OCI-LY7 (cell line): ENCODE data around the gene FMO2. TPM values are rescaled to one million over a fixed set of nuclear protein-coding genes. Genes with fewer than 3 reads are reported as not detected.

ENCODE experiments used
- BruUV-seq: library from RNA; stranded (reverse); fragments of 400-500 nt; replicated peaks from 2 replicates; lab custom pipeline; 2021; lab: Mats Ljungman, UMichigan
- CTCF ChIA-PET: fragments of 300-600 bp; sonication (Branson Sonifier 250); formaldehyde crosslinking; loops from one replicate; lab custom pipeline; 2022; ENCODE audit warnings: antibody characterized with exemption; ENCODE audit not compliant: unreplicated experiment; lab: Charles Lee
- POLR2A ChIA-PET: fragments of 300-600 bp; sonication (Branson Sonifier 250); formaldehyde crosslinking; loops from one replicate; lab custom pipeline; 2022; ENCODE audit warnings: antibody characterized with exemption; lab: Charles Lee
- DNase-seq: peaks from one replicate; pipeline ENCODE4 v3.0.0-alpha.2; 2015; ENCODE audit warnings: low spot score
- H2AFZ ChIP-seq: fragments of 200-600 bp; sonication (generic), shearing (Covaris generic); 2 replicates; pipeline ENCODE4 v1.6.1; 2014; ENCODE audit warnings: mild to moderate bottlenecking, antibody characterized with exemption, low read length, moderate library complexity
- H3K27ac ChIP-seq: fragments of 200-600 bp; sonication (generic); 2 replicates; pipeline ENCODE4 v1.5.1; 2014; ENCODE audit warnings: mixed run types, low read depth, mild to moderate bottlenecking, moderate library complexity, low read length, inconsistent platforms; ENCODE audit not compliant: poor library complexity, severe bottlenecking
- H3K36me3 ChIP-seq: fragments of 200-600 bp; sonication (generic); 2 replicates; pipeline ENCODE4 v1.6.1; 2014; ENCODE audit warnings: mild to moderate bottlenecking, antibody characterized with exemption, low read length, moderate library complexity, mixed read lengths; ENCODE audit not compliant: insufficient read depth
- H3K4me1 ChIP-seq: fragments of 200-600 bp; sonication (generic); 2 replicates; pipeline ENCODE4 v1.5.1; 2014; ENCODE audit warnings: mild to moderate bottlenecking, low read length; ENCODE audit not compliant: insufficient read depth, poor library complexity, severe bottlenecking
- H3K4me2 ChIP-seq: fragments of 200-600 bp; sonication (generic); 2 replicates; pipeline ENCODE4 v1.6.1; 2014; ENCODE audit warnings: mild to moderate bottlenecking, low read length
- H3K4me3 ChIP-seq: fragments of 200-600 bp; sonication (generic); 2 replicates; pipeline ENCODE4 v1.5.1; 2014; ENCODE audit warnings: mild to moderate bottlenecking, low read depth, low read length; ENCODE audit not compliant: poor library complexity, severe bottlenecking
- H3K79me2 ChIP-seq: fragments of 200-600 bp; sonication (generic); 2 replicates; pipeline ENCODE4 v1.6.1; 2016; ENCODE audit warnings: low read depth, mild to moderate bottlenecking, low read length, moderate library complexity, mixed read lengths; ENCODE audit not compliant: insufficient read depth
- H3K9me2 ChIP-seq: fragments of 200-600 bp; sonication (generic); 2 replicates; pipeline ENCODE4 v1.6.1; 2016; ENCODE audit warnings: mild to moderate bottlenecking, low read length, mixed read lengths; ENCODE audit not compliant: insufficient read depth
- H3K9me3 ChIP-seq: fragments of 200-600 bp; sonication (generic); 2 replicates; pipeline ENCODE4 v1.6.1; 2014; ENCODE audit warnings: mild to moderate bottlenecking, mixed run types, low read length, mixed read lengths
- H4K20me1 ChIP-seq: fragments of 200-600 bp; sonication (generic); 2 replicates; pipeline ENCODE4 v1.6.1; 2014; ENCODE audit warnings: mild to moderate bottlenecking, antibody characterized with exemption, low read length, moderate library complexity, mixed read lengths; ENCODE audit not compliant: insufficient read depth
- EZH2phosphoT487 ChIP-seq: fragments of 200-600 bp; sonication (generic); IDR thresholded peaks from 2 replicates; pipeline ENCODE4 v1.6.1; 2018; ENCODE audit warnings: low read depth, borderline replicate concordance, mild to moderate bottlenecking, mixed run types, antibody characterized with exemption, low read length, moderate library complexity, mixed read lengths
- intact Hi-C: fragments of 100-400 bp; cut with micrococcal nuclease; formaldehyde crosslinking; loops from one replicate; pipeline ENCODE4 v1.10.0; 2022; ENCODE audit not compliant: unreplicated experiment
- total RNA-seq, 2 experiments: library from RNA; depleted of rRNA in 1 of 2; stranded (reverse); fragments of >200 nt in 1 of 2; shearing (Covaris generic) in 1 of 2; gene quantifications; 2 replicates each; pipeline ENCODE4 v1.2.3, GENCODE V29; 2014 to 2022
- TF ChIP-seq, protein P1 (sequence below): fragments of 200-600 bp; sonication (generic); conservative IDR thresholded peaks from 2 replicates; pipeline ENCODE4 v1.5.1; 2014; ENCODE audit warnings: mild to moderate bottlenecking, antibody characterized with exemption, low read length, moderate library complexity, mixed read lengths

FMO2 gene
- total RNA-seq, 2 experiments from 2014 or later = not detected

GRCh38 chr1:171206204-171206977 lies 21.3 kb downstream of the FMO2 start:
- no peaks in the 10 kb centered on the region for H3K9me3 ChIP-seq
- no peak overlapping the region for H3K4me2 ChIP-seq
- BruUV-seq = no TSS peak
- POLR2A ChIA-PET = no interaction called here
- no peak overlapping the region for H3K27ac ChIP-seq
- CTCF ChIA-PET = no interaction called here
- H3K4me1 ChIP-seq = no peaks in the 10 kb centered on the region
- no peaks in the 10 kb centered on the region for H3K36me3 ChIP-seq
- no peak overlapping the region for H2AFZ ChIP-seq
- DNase-seq = no peak
- no peaks in the 10 kb centered on the region for H3K9me2 ChIP-seq
- intact Hi-C loops = no loop called here
- no peaks in the 10 kb centered on the region for H3K79me2 ChIP-seq
- H4K20me1 ChIP-seq = no peaks in the 10 kb centered on the region
- H3K4me3 ChIP-seq = no peak overlapping the region
- no peak for TF ChIP-seq EZH2phosphoT487
- TF ChIP-seq, protein P1, sequence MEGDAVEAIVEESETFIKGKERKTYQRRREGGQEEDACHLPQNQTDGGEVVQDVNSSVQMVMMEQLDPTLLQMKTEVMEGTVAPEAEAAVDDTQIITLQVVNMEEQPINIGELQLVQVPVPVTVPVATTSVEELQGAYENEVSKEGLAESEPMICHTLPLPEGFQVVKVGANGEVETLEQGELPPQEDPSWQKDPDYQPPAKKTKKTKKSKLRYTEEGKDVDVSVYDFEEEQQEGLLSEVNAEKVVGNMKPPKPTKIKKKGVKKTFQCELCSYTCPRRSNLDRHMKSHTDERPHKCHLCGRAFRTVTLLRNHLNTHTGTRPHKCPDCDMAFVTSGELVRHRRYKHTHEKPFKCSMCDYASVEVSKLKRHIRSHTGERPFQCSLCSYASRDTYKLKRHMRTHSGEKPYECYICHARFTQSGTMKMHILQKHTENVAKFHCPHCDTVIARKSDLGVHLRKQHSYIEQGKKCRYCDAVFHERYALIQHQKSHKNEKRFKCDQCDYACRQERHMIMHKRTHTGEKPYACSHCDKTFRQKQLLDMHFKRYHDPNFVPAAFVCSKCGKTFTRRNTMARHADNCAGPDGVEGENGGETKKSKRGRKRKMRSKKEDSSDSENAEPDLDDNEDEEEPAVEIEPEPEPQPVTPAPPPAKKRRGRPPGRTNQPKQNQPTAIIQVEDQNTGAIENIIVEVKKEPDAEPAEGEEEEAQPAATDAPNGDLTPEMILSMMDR = no peak

DNA sequence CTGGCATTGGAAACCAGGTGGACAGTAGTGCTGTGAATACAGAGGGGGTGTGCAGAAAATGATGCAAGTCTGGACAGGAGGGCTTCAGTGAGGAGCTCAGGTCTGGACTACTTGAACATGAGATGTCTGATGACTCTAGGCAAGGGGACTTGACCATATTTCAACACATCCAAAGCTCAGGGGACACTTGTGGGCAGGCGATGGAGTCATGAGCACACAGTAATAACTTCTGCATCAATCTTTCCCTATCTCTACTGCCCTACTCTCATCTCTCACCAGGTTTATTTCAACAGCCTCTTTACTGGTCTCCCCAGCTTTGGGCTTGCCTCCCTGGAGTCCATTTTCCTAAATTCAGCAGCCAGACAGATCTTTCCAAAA lies 21.9 kb downstream of the FMO2 start:
- no peaks in the 10 kb centered on the region for H3K4me1 ChIP-seq
- H3K27ac ChIP-seq = no peak overlapping the region
- no peak overlapping the region for H3K4me3 ChIP-seq
- ChIA-PET POLR2A (no interaction called here), CTCF (no interaction called here)
- BruUV-seq = no TSS peak
- no peak for DNase-seq
- no peaks in the 10 kb centered on the region for H3K9me2 ChIP-seq
- H3K4me2 ChIP-seq = no peak overlapping the region
- TF ChIP-seq, protein P1 = no peak
- TF ChIP-seq EZH2phosphoT487 = no peak
- intact Hi-C loops = no loop called here
- H4K20me1 ChIP-seq = no peaks in the 10 kb centered on the region
- H2AFZ ChIP-seq = no peak overlapping the region
- H3K9me3 ChIP-seq = no peaks in the 10 kb centered on the region
- H3K79me2 ChIP-seq = no peaks in the 10 kb centered on the region
- no peaks in the 10 kb centered on the region for H3K36me3 ChIP-seq

GRCh38 chr1:171207377-171207776 lies 22.3 kb downstream of the FMO2 start:
- ChIA-PET POLR2A (no interaction called here), CTCF (no interaction called here)
- TF ChIP-seq, protein P1 = no peak
- TF ChIP-seq EZH2phosphoT487 = no peak
- Histone ChIP-seq H3K4me1 (no peaks in the 10 kb centered on the region), H3K4me2 (no peak overlapping the region), H3K9me3 (no peaks in the 10 kb centered on the region), H3K36me3 (no peaks in the 10 kb centered on the region), H3K27ac (no peak overlapping the region), H3K4me3 (no peak overlapping the region), H3K79me2 (no peaks in the 10 kb centered on the region), H3K9me2 (no peaks in the 10 kb centered on the region), H4K20me1 (no peaks in the 10 kb centered on the region), H2AFZ (no peak overlapping the region)
- no peak for DNase-seq
- intact Hi-C loops = no loop called here
- no TSS peak for BruUV-seq
